Germinal center (tissue), 1 donor: ENCODE measurements around the gene PSG11.
"Not testable (repeated sequence)": the region's sequence is repeated elsewhere in the genome, so short reads cannot be mapped to it uniquely, and the experiment has no call there.

Source experiments
- DNase-seq: peaks from one replicate; pipeline ENCODE4 v3.0.0; 2012; ENCODE audit warnings: mixed read lengths, low spot score

Gene PSG11

GRCh38 chr19:42988206-42988605 lies 38.1 kb downstream of the PSG11 start:
- not testable (repeated sequence) for DNase-seq

GRCh38 chr19:42985588-42985987 lies 40.7 kb downstream of the PSG11 start:
- no peak for DNase-seq

- DNase-seq = not testable (repeated sequence)
These were observed 44.2 kb downstream of the PSG11 start for GRCh38 chr19:42982111-42982510.

GRCh38 chr19:42971451-42971850 lies 54.8 kb downstream of the PSG11 start:
- DNase-seq = not testable (repeated sequence)

- no peak for DNase-seq
These were observed 61.1 kb downstream of the PSG11 start for GRCh38 chr19:42965176-42965575.

- DNase-seq = no peak
These were observed 65.2 kb downstream of the PSG11 start for GRCh38 chr19:42961119-42961518.
